ENCODE measurements around the gene ATP4B.

The ATP4B gene

GRCh38 chr13:113659337-113659736, 1.3 kb upstream of the ATP4B start:
- H2AFZ ChIP-seq (ENCODE audit: low read length) = no peak overlapping the region
- H3K79me2 ChIP-seq (ENCODE audit: insufficient read depth, low read length) = no peaks in the 10 kb centered on the region
- H4K20me1 ChIP-seq (ENCODE audit: insufficient read depth, low read length, poor library complexity, severe bottlenecking) = no peaks in the 10 kb centered on the region
- no peak overlapping the region for H3K9ac ChIP-seq (ENCODE audit: low read depth, low read length, poor library complexity, severe bottlenecking)
- no peaks in the 10 kb centered on the region for H3K9me3 ChIP-seq (ENCODE audit: insufficient read depth, low read depth, low read length)
- H3K36me3 ChIP-seq (ENCODE audit: insufficient read depth, low read length) = no peaks in the 10 kb centered on the region
- H3K27me3 ChIP-seq (ENCODE audit: insufficient read depth, low read length, poor library complexity, severe bottlenecking) = no peaks in the 10 kb centered on the region
- no peaks in the 10 kb centered on the region for H3K4me1 ChIP-seq (ENCODE audit: insufficient read depth, low read length, poor library complexity, severe bottlenecking)
- no peaks in the 10 kb centered on the region for H3F3A ChIP-seq (ENCODE audit: low read depth)
- no peak overlapping the region for H3K4me3 ChIP-seq (ENCODE audit: low read length, poor library complexity, severe bottlenecking)
- H3K4me2 ChIP-seq (ENCODE audit: low read depth, low read length, poor library complexity, severe bottlenecking) = no peak overlapping the region
- no peaks in the 10 kb centered on the region for H3K9me2 ChIP-seq (replicated peaks; ENCODE audit: low read depth, low read length)
- no peak for TF ChIP-seq CTCF (conservative IDR thresholded peaks at IDR 0.05; ENCODE audit: low read length)
- TF ChIP-seq EZH2phosphoT487 (IDR thresholded peaks at IDR 0.05; ENCODE audit: borderline replicate concordance) = no peak

GRCh38 chr13:113658836-113659235, 838 bp upstream of the ATP4B start:
- no peaks in the 10 kb centered on the region for H3K36me3 ChIP-seq (ENCODE audit: insufficient read depth, low read length)
- no peak overlapping the region for H3K9ac ChIP-seq (ENCODE audit: low read depth, low read length, poor library complexity, severe bottlenecking)
- H3K79me2 ChIP-seq (ENCODE audit: insufficient read depth, low read length) = no peaks in the 10 kb centered on the region
- H3K4me1 ChIP-seq (ENCODE audit: insufficient read depth, low read length, poor library complexity, severe bottlenecking) = no peaks in the 10 kb centered on the region
- H3K27me3 ChIP-seq (ENCODE audit: insufficient read depth, low read length, poor library complexity, severe bottlenecking) = no peaks in the 10 kb centered on the region
- H3K4me3 ChIP-seq (ENCODE audit: low read length, poor library complexity, severe bottlenecking) = no peak overlapping the region
- no peaks in the 10 kb centered on the region for H3F3A ChIP-seq (ENCODE audit: low read depth)
- no peak for TF ChIP-seq EZH2phosphoT487 (IDR thresholded peaks at IDR 0.05; ENCODE audit: borderline replicate concordance)
- TF ChIP-seq CTCF (conservative IDR thresholded peaks at IDR 0.05; ENCODE audit: low read length) = no peak
- H3K4me2 ChIP-seq (ENCODE audit: low read depth, low read length, poor library complexity, severe bottlenecking) = no peak overlapping the region
- H3K9me2 ChIP-seq (replicated peaks; ENCODE audit: low read depth, low read length) = no peaks in the 10 kb centered on the region
- no peaks in the 10 kb centered on the region for H4K20me1 ChIP-seq (ENCODE audit: insufficient read depth, low read length, poor library complexity, severe bottlenecking)
- H3K9me3 ChIP-seq (ENCODE audit: insufficient read depth, low read depth, low read length) = no peaks in the 10 kb centered on the region
- H2AFZ ChIP-seq (ENCODE audit: low read length) = no peak overlapping the region

GRCh38 chr13:113656831-113657671, 947 bp downstream of the ATP4B start:
- no peak overlapping the region for H2AFZ ChIP-seq (ENCODE audit: low read length)
- no peak overlapping the region for H3K9ac ChIP-seq (ENCODE audit: low read depth, low read length, poor library complexity, severe bottlenecking)
- no peaks in the 10 kb centered on the region for H3K4me1 ChIP-seq (ENCODE audit: insufficient read depth, low read length, poor library complexity, severe bottlenecking)
- H3F3A ChIP-seq (ENCODE audit: low read depth) = no peaks in the 10 kb centered on the region
- H3K4me3 ChIP-seq (ENCODE audit: low read length, poor library complexity, severe bottlenecking) = no peak overlapping the region
- no peak for TF ChIP-seq EZH2phosphoT487 (IDR thresholded peaks at IDR 0.05; ENCODE audit: borderline replicate concordance)
- TF ChIP-seq CTCF (conservative IDR thresholded peaks at IDR 0.05; ENCODE audit: low read length) = no peak
- no peak overlapping the region for H3K4me2 ChIP-seq (ENCODE audit: low read depth, low read length, poor library complexity, severe bottlenecking)
- H3K9me3 ChIP-seq (ENCODE audit: insufficient read depth, low read depth, low read length) = no peaks in the 10 kb centered on the region
- H3K79me2 ChIP-seq (ENCODE audit: insufficient read depth, low read length) = no peaks in the 10 kb centered on the region
- H3K36me3 ChIP-seq (ENCODE audit: insufficient read depth, low read length) = no peaks in the 10 kb centered on the region
- H3K27me3 ChIP-seq (ENCODE audit: insufficient read depth, low read length, poor library complexity, severe bottlenecking) = no peaks in the 10 kb centered on the region
- H4K20me1 ChIP-seq (ENCODE audit: insufficient read depth, low read length, poor library complexity, severe bottlenecking) = no peaks in the 10 kb centered on the region
- H3K9me2 ChIP-seq (replicated peaks; ENCODE audit: low read depth, low read length) = no peaks in the 10 kb centered on the region
